Astrocyte (in vitro differentiated cells and primary cell): ENCODE measurements around the gene KLRD1. TPM values are rescaled to one million over a fixed set of nuclear protein-coding genes. Genes with fewer than 3 reads are reported as not detected.
A peak's percentile ranks its signal among the peaks of the same experiment; 100 is the strongest.
"Not testable (repeated sequence)": the region's sequence is repeated elsewhere in the genome, so short reads cannot be mapped to it uniquely, and the experiment has no call there.

Experiments used
- DNase-seq: peaks from one replicate; pipeline ENCODE4 v3.0.0-alpha.2; 2010; ENCODE audit warnings: low read depth
- FAIRE-seq: peaks from 2 replicates; lab custom pipeline; 2011; peaks lifted over from hg19 to GRCh38; lab: Jason Lieb, UNC
- H2AFZ ChIP-seq: 2 replicates; pipeline ENCODE4 v1.6.0; 2012; ENCODE audit warnings: low read depth, low read length, inconsistent platforms
- H3K27ac ChIP-seq: 2 replicates; pipeline ENCODE4 v1.5.1; 2011; ENCODE audit warnings: low read depth, low read length, inconsistent platforms
- H3K27me3 ChIP-seq: 2 replicates; pipeline ENCODE4 v1.6.0; 2011; ENCODE audit warnings: low read length, inconsistent platforms; ENCODE audit not compliant: insufficient read depth
- H3K36me3 ChIP-seq: 2 replicates; pipeline ENCODE4 v1.5.1; 2011; ENCODE audit warnings: low read length, inconsistent platforms; ENCODE audit not compliant: insufficient read depth
- H3K4me1 ChIP-seq: 2 replicates; pipeline ENCODE4 v1.5.1; 2011; ENCODE audit warnings: low read length, inconsistent platforms; ENCODE audit not compliant: insufficient read depth
- H3K4me2 ChIP-seq: 2 replicates; pipeline ENCODE4 v1.6.0; 2012; ENCODE audit warnings: low read length, inconsistent platforms
- H3K4me3 ChIP-seq: 2 replicates; pipeline ENCODE4 v1.5.1; 2011; ENCODE audit warnings: low read depth, mild to moderate bottlenecking, low read length, inconsistent platforms; ENCODE audit not compliant: insufficient read depth
- H3K79me2 ChIP-seq: 2 replicates; pipeline ENCODE4 v1.6.0; 2012; ENCODE audit warnings: mild to moderate bottlenecking, low read length, inconsistent platforms; ENCODE audit not compliant: insufficient read depth
- H3K9ac ChIP-seq: 2 replicates; pipeline ENCODE4 v1.6.0; 2012; ENCODE audit warnings: mild to moderate bottlenecking, low read length, inconsistent platforms
- H3K9me3 ChIP-seq: 2 replicates; pipeline ENCODE4 v1.5.1; 2012; ENCODE audit warnings: low read depth, mild to moderate bottlenecking, low read length, inconsistent platforms; ENCODE audit not compliant: insufficient read depth
- H4K20me1 ChIP-seq: 2 replicates; pipeline ENCODE4 v1.6.0; 2012; ENCODE audit warnings: low read length, inconsistent platforms; ENCODE audit not compliant: insufficient read depth
- H3K27ac Mint-ChIP-seq: one replicate; pipeline ENCODE4 v1.8.0; 2021; ENCODE audit warnings: mild to moderate bottlenecking, mixed read lengths; ENCODE audit not compliant: unreplicated experiment
- H3K27me3 Mint-ChIP-seq: one replicate; pipeline ENCODE4 v1.8.0; 2021; ENCODE audit warnings: low read depth, mixed read lengths; ENCODE audit not compliant: unreplicated experiment
- H3K36me3 Mint-ChIP-seq: one replicate; pipeline ENCODE4 v1.8.0; 2021; ENCODE audit warnings: low read depth, mixed read lengths; ENCODE audit not compliant: unreplicated experiment
- H3K4me1 Mint-ChIP-seq: one replicate; pipeline ENCODE4 v1.8.0; 2021; ENCODE audit warnings: low read depth, mixed read lengths; ENCODE audit not compliant: unreplicated experiment
- H3K4me3 Mint-ChIP-seq: one replicate; pipeline ENCODE4 v1.8.0; 2021; ENCODE audit warnings: mild to moderate bottlenecking, moderate library complexity, mixed read lengths; ENCODE audit not compliant: unreplicated experiment
- H3K9me3 Mint-ChIP-seq: one replicate; pipeline ENCODE4 v1.8.0; 2021; ENCODE audit warnings: mild to moderate bottlenecking, mixed read lengths; ENCODE audit not compliant: unreplicated experiment
- CTCF ChIP-seq: IDR thresholded peaks from 2 replicates; pipeline ENCODE4 v1.5.1; 2011; ENCODE audit warnings: low read depth, mild to moderate bottlenecking, inconsistent platforms, low read length, moderate library complexity; ENCODE audit not compliant: insufficient read depth
- EZH2 ChIP-seq: IDR thresholded peaks from 2 replicates; pipeline ENCODE4 v1.6.1; 2012; ENCODE audit warnings: mild to moderate bottlenecking, low read length, inconsistent platforms; ENCODE audit not compliant: insufficient read depth
- total RNA-seq: library from RNA; stranded (reverse); gene quantifications from 2 replicates; pipeline ENCODE4 v1.2.1, GENCODE V29; 2021

The KLRD1 gene
- total RNA-seq, 1 donor from 2014 or later, result 0.45 TPM

GRCh38 chr12:10365696-10366405 is 58.2 kb downstream of the KLRD1 start:
- H3K27me3 Mint-ChIP-seq, result no peaks in the 10 kb centered on the region
- no peaks in the 10 kb centered on the region for H3K36me3 ChIP-seq
- peaks cover 2% of the 10 kb centered on the region for H3K36me3 Mint-ChIP-seq
- no peak overlapping the region for H3K27ac Mint-ChIP-seq
- H3K4me2 ChIP-seq, result peak overlapping the region; percentile 97
- H3K9me3 Mint-ChIP-seq, result peaks cover 6% of the 10 kb centered on the region
- peak overlapping the region; percentile 75 for H3K27ac ChIP-seq
- H3K9ac ChIP-seq, result peak overlapping the region; percentile 86
- H3K79me2 ChIP-seq, result no peaks in the 10 kb centered on the region
- TF ChIP-seq CTCF, result peak; percentile 37
- TF ChIP-seq EZH2, result no peak
- FAIRE-seq (no peak), DNase-seq (peak; percentile 42)
- peak overlapping the region; percentile 99 for H2AFZ ChIP-seq
- peaks cover 4% of the 10 kb centered on the region for H3K9me3 ChIP-seq
- H3K4me3 ChIP-seq, result peak overlapping the region; percentile 88
- H3K4me1 ChIP-seq, result peaks cover 34% of the 10 kb centered on the region
- no peaks in the 10 kb centered on the region for H4K20me1 ChIP-seq
- H3K4me1 Mint-ChIP-seq, result peaks cover 13% of the 10 kb centered on the region
- no peaks in the 10 kb centered on the region for H3K27me3 ChIP-seq
- H3K4me3 Mint-ChIP-seq, result no peak overlapping the region

GRCh38 chr12:10366875-10367274 is 59.2 kb downstream of the KLRD1 start:
- Histone ChIP-seq H2AFZ (no peak overlapping the region), H3K36me3 (no peaks in the 10 kb centered on the region), H3K79me2 (no peaks in the 10 kb centered on the region), H3K4me2 (no peak overlapping the region), H3K9ac (no peak overlapping the region), H3K4me1 (peaks cover 26% of the 10 kb centered on the region), H3K9me3 (peaks cover 4% of the 10 kb centered on the region), H4K20me1 (no peaks in the 10 kb centered on the region), H3K4me3 (no peak overlapping the region), H3K27ac (no peak overlapping the region), H3K27me3 (no peaks in the 10 kb centered on the region)
- Mint-ChIP-seq H3K27ac (no peak overlapping the region), H3K9me3 (peaks cover 6% of the 10 kb centered on the region), H3K4me1 (peaks cover 4% of the 10 kb centered on the region), H3K27me3 (no peaks in the 10 kb centered on the region), H3K4me3 (no peak overlapping the region), H3K36me3 (peaks cover 3% of the 10 kb centered on the region)
- no peak for TF ChIP-seq EZH2
- peak; percentile 17 for TF ChIP-seq CTCF
- DNase-seq (no peak), FAIRE-seq (no peak)

GRCh38 chr12:10367714-10368113 is 60.0 kb downstream of the KLRD1 start:
- H3K27ac ChIP-seq, H2AFZ ChIP-seq, H3K27me3 ChIP-seq, FAIRE-seq, H3K36me3 Mint-ChIP-seq, H3K4me3 Mint-ChIP-seq, H3K4me2 ChIP-seq, H3K9me3 ChIP-seq, H3K79me2 ChIP-seq, H3K9ac ChIP-seq, H3K4me3 ChIP-seq, H3K27me3 Mint-ChIP-seq, H3K9me3 Mint-ChIP-seq, DNase-seq, H3K27ac Mint-ChIP-seq, H3K4me1 Mint-ChIP-seq, H4K20me1 ChIP-seq, H3K36me3 ChIP-seq: not testable (repeated sequence)
- H3K4me1 ChIP-seq, result peaks cover 26% of the 10 kb centered on the region
